ENCODE data around the gene COL5A1. TPM values are rescaled to one million over a fixed set of nuclear protein-coding genes. Genes with fewer than 3 reads are reported as not detected.

COL5A1 gene
- total RNA-seq, 2 experiments from 2014 or later, result 0.05 to 0.08 TPM

- H3K27ac Mint-ChIP-seq, result no peak overlapping the region
- H3K27me3 Mint-ChIP-seq (ENCODE audit: low read depth), result peaks cover 3% of the 10 kb centered on the region
- no peaks in the 10 kb centered on the region for H3K4me1 Mint-ChIP-seq (ENCODE audit: low read depth)
- no peaks in the 10 kb centered on the region for H3K36me3 Mint-ChIP-seq (ENCODE audit: low read depth)
- no peak for DNase-seq
- POLR2A ChIA-PET, result no interaction called here
- no peak for ATAC-seq
- H3K9me3 Mint-ChIP-seq (ENCODE audit: insufficient read depth), result no peaks in the 10 kb centered on the region
- CTCF ChIA-PET, result no interaction called here
- no peak overlapping the region for H3K4me3 Mint-ChIP-seq
Observed at GRCh38 chr9:134887219-134887618, 245.6 kb downstream of the COL5A1 start.

- ATAC-seq, result no peak
- Mint-ChIP-seq H3K4me3 (no peak overlapping the region), H3K9me3 (ENCODE audit: insufficient read depth) (no peaks in the 10 kb centered on the region)
Observed at GRCh38 chr9:134887686-134888602, 246.3 kb downstream of the COL5A1 start.

GRCh38 chr9:134888603-134889190, 247.1 kb downstream of the COL5A1 start:
- no peak for DNase-seq
- no peaks in the 10 kb centered on the region for H3K36me3 Mint-ChIP-seq (ENCODE audit: low read depth)
- H3K4me3 Mint-ChIP-seq, result no peak overlapping the region
- H3K27me3 Mint-ChIP-seq (ENCODE audit: low read depth), result peaks cover 3% of the 10 kb centered on the region
- H3K9me3 Mint-ChIP-seq (ENCODE audit: insufficient read depth), result no peaks in the 10 kb centered on the region
- ChIA-PET POLR2A (no interaction called here), CTCF (no interaction called here)
- no peaks in the 10 kb centered on the region for H3K4me1 Mint-ChIP-seq (ENCODE audit: low read depth)
- ATAC-seq, result no peak
- H3K27ac Mint-ChIP-seq, result no peak overlapping the region

More at GRCh38 chr9:134887686-134888602, 246.3 kb downstream of the COL5A1 start:
- Mint-ChIP-seq H3K36me3 (ENCODE audit: low read depth) (no peaks in the 10 kb centered on the region), H3K27me3 (ENCODE audit: low read depth) (peaks cover 3% of the 10 kb centered on the region), H3K4me1 (ENCODE audit: low read depth) (no peaks in the 10 kb centered on the region), H3K27ac (no peak overlapping the region)
- DNase-seq, result peak; percentile 17
- ChIA-PET CTCF (no interaction called here), POLR2A (no interaction called here)

- no peak for ATAC-seq
- ChIA-PET POLR2A (no interaction called here), CTCF (no interaction called here)
- Mint-ChIP-seq H3K4me3 (no peak overlapping the region), H3K9me3 (ENCODE audit: insufficient read depth) (no peaks in the 10 kb centered on the region), H3K36me3 (ENCODE audit: low read depth) (no peaks in the 10 kb centered on the region), H3K4me1 (ENCODE audit: low read depth) (no peaks in the 10 kb centered on the region), H3K27me3 (ENCODE audit: low read depth) (peaks cover 3% of the 10 kb centered on the region), H3K27ac (no peak overlapping the region)
- DNase-seq, result peak; percentile 12
Observed at GRCh38 chr9:134889386-134890154, 248.0 kb downstream of the COL5A1 start.

- no peak for ATAC-seq
- Mint-ChIP-seq H3K27ac (no peak overlapping the region), H3K27me3 (ENCODE audit: low read depth) (peaks cover 3% of the 10 kb centered on the region)
Observed at GRCh38 chr9:134890155-134890495, 248.5 kb downstream of the COL5A1 start.

GRCh38 chr9:134891053-134891452, 249.4 kb downstream of the COL5A1 start:
- Mint-ChIP-seq H3K9me3 (ENCODE audit: insufficient read depth) (peaks cover 5% of the 10 kb centered on the region), H3K36me3 (ENCODE audit: low read depth) (no peaks in the 10 kb centered on the region), H3K27me3 (ENCODE audit: low read depth) (peaks cover 3% of the 10 kb centered on the region), H3K4me1 (ENCODE audit: low read depth) (no peaks in the 10 kb centered on the region), H3K27ac (no peak overlapping the region), H3K4me3 (no peak overlapping the region)
- ChIA-PET CTCF (no interaction called here), POLR2A (no interaction called here)
- no peak for ATAC-seq
- peak; percentile 12 for DNase-seq

More at GRCh38 chr9:134890155-134890495, 248.5 kb downstream of the COL5A1 start:
- ChIA-PET CTCF (no interaction called here), POLR2A (no interaction called here)
- DNase-seq, result no peak
- no peaks in the 10 kb centered on the region for H3K36me3 Mint-ChIP-seq (ENCODE audit: low read depth)
- no peaks in the 10 kb centered on the region for H3K4me1 Mint-ChIP-seq (ENCODE audit: low read depth)
- H3K4me3 Mint-ChIP-seq, result no peak overlapping the region
- peaks cover 2% of the 10 kb centered on the region for H3K9me3 Mint-ChIP-seq (ENCODE audit: insufficient read depth)

- H3K27ac Mint-ChIP-seq, result no peak overlapping the region
- peak; percentile 4 for DNase-seq
- H3K4me3 Mint-ChIP-seq, result no peak overlapping the region
- H3K36me3 Mint-ChIP-seq (ENCODE audit: low read depth), result no peaks in the 10 kb centered on the region
- H3K9me3 Mint-ChIP-seq (ENCODE audit: insufficient read depth), result peaks cover 5% of the 10 kb centered on the region
- H3K4me1 Mint-ChIP-seq (ENCODE audit: low read depth), result no peaks in the 10 kb centered on the region
- no peak for ATAC-seq
- peaks cover 3% of the 10 kb centered on the region for H3K27me3 Mint-ChIP-seq (ENCODE audit: low read depth)
- CTCF ChIA-PET, result no interaction called here
- POLR2A ChIA-PET, result no interaction called here
Observed at GRCh38 chr9:134891713-134892112, 250.1 kb downstream of the COL5A1 start.

DNA sequence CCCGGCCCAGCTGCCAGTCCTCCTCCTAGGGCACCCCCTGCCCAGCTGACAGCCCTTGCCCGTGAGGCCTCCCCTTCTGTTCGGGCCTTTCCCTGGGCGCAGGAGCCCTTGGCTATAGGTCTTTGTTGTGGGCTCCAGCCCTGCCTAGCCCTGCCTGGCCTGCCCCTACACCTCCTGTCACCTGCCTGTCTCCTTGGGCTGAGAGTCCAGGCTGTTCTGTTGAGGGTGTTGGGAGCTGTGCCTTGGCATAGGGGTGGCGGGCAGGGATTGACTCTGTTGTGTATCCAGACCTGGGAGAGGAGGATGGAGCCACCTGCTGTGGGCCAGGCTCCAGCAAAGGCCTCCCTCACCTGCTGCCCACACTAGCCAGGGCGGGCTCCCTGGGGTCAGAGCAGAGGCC, 250.6 kb downstream of the COL5A1 start:
- ChIA-PET POLR2A (no interaction called here), CTCF (no interaction called here)
- peaks cover 5% of the 10 kb centered on the region for H3K9me3 Mint-ChIP-seq (ENCODE audit: insufficient read depth)
- ATAC-seq (no peak), DNase-seq (peak; percentile 9)
- H3K36me3 Mint-ChIP-seq (ENCODE audit: low read depth), result no peaks in the 10 kb centered on the region
- H3K27ac Mint-ChIP-seq, result no peak overlapping the region
- peaks cover 3% of the 10 kb centered on the region for H3K27me3 Mint-ChIP-seq (ENCODE audit: low read depth)
- H3K4me1 Mint-ChIP-seq (ENCODE audit: low read depth), result no peaks in the 10 kb centered on the region
- H3K4me3 Mint-ChIP-seq, result no peak overlapping the region

GRCh38 chr9:134892820-134893420, 251.3 kb downstream of the COL5A1 start:
- Mint-ChIP-seq H3K27me3 (ENCODE audit: low read depth) (peaks cover 3% of the 10 kb centered on the region), H3K36me3 (ENCODE audit: low read depth) (no peaks in the 10 kb centered on the region), H3K4me1 (ENCODE audit: low read depth) (no peaks in the 10 kb centered on the region), H3K4me3 (no peak overlapping the region), H3K9me3 (ENCODE audit: insufficient read depth) (peaks cover 5% of the 10 kb centered on the region), H3K27ac (no peak overlapping the region)
- DNase-seq, result peak; percentile 8
- POLR2A ChIA-PET, result no interaction called here
- no peak for ATAC-seq
- CTCF ChIA-PET, result no interaction called here

Small RNAs within 50 kb of the gene (microRNA-seq; reads per million reads assigned to microRNA genes)
- gene MIR3689A (not detected), gene MIR3689B (not detected), gene MIR3689C (not detected), gene MIR3689D1 (not detected), gene MIR3689D2 (not detected), gene MIR3689E (not detected), gene MIR3689F (not detected)

Other genes with a start within 250 kb of the COL5A1 start
- not detected for gene FCN2, start 239.0 kb downstream of the COL5A1 start, total RNA-seq